HG03159 (cell line): Measurements from ENCODE around the gene CD79B.
"Not testable (repeated sequence)": the region's sequence is repeated elsewhere in the genome, so short reads cannot be mapped to it uniquely, and the experiment has no call there.

ENCODE experiments used
- ATAC-seq: cut with Tn5 transposase; IDR thresholded peaks from one replicate; pipeline ENCODE4 v1.9.1; 2021; ENCODE audit warnings: mild to moderate bottlenecking, moderate library complexity; ENCODE audit not compliant: unreplicated experiment

The CD79B gene

DNA sequence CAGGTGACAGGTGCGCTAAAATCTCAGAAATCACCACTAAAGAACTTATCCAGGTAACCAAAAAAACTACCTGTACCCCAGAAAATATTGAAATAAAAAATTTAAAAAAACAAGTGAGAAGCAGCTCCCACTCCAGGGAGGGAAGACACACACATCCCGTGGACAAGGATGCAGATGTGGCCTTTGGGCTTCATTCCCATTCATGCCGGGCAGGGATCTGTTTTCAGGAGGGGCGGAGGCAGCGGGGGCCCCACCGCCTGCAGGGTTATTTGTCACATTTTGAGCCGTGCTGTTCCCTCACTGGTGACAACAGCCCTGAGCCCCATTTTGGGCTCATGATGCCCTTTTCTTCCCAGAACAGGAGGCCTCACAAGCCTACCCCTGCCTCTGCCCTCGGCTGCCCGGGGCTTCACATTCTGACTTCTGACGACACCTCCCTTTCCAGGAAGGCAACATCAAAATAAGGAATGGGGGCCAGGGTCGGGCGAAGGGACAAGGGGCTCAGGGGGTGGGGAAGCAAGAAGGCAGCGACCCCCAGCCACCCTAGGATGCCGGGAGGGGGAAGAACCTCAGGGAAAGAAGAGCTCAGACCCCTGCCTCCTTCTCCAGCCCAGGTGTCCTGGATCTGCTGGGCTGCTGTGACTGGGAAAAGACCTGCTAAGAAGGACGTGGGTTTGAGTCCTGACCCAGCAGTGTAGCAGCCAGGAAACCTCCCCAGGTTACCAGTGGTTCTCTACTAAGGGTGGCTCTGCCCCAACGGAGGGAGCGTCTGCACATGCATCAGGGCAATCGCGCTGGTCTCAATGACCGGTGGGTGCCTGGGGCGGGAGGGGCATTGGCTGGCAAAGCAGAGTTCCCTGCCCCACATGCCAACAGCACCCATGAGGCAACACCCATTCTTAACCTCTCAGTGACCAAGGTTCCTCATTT, 2.3 kb upstream of the CD79B start:
- no peak for ATAC-seq

DNA sequence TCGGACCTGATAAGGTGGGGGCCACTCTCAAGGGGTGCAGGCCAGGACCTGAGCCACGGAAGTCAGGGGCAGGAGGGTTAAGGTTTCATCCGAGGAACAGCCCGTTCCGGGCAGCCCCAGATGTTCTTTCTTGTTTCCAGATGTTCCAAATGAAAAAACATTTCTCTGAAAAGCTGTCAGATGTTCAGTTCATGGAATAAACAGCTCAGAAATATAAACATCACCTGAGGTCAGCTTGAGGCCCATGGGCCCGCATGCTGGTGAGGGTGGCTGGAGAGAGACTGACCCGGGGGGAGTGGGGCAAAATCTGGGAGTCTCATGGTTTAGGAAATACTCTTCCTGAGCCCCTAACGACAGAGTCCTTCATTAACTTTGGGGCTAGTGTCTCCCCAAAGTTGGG, 1.5 kb upstream of the CD79B start:
- ATAC-seq, result no peak

DNA sequence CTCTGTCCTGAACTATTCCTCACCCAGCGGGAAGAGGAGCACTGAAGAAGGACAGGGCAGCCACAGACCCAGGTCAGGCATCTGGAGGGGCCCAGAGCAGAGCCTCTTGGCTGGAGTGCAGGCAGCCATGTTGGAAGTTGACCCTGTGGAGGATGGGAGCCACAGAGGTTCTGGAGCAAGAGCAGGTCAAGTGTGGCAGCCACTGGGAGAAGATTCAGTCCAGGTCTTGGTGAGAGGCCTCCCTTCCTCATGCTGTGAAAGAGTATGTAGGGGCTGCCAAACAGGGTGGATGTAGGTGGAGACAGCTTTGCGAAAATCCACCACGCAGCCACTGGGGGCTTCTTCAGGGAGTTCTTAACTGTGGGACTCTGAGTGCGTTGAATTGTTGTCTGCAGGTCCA, 590 bp upstream of the CD79B start:
- ATAC-seq, result no peak

DNA sequence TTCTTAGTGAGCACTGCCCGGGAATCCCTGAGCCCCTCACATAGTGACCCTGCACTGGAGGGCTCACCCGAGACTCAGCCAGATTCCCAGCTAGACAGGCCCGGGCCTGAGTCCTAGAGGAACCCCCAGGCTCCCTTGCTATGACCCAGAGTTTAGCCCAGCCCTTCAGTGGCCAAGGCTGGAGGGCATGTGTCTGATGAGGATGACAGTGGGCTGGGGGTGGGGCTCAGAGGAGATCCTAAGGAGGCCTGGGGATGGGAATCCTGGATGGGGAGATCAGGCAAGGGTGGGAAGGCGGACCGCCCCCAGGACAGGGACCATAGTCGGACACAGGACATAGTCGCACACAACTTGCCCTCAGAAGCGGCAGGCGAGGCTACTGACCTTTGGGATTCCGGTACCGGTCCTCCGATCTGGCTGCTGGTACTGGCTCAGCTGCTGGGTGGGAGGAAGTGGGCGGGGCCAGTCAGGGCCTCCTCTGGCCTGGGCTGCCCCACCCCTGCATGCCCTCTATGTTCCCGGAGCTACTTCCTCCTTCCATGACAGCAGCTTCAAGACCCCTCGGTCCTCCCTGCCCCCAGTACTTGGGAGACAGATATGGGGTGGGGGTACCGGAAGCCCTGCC, 1.1 kb downstream of the CD79B start:
- no peak for ATAC-seq

DNA sequence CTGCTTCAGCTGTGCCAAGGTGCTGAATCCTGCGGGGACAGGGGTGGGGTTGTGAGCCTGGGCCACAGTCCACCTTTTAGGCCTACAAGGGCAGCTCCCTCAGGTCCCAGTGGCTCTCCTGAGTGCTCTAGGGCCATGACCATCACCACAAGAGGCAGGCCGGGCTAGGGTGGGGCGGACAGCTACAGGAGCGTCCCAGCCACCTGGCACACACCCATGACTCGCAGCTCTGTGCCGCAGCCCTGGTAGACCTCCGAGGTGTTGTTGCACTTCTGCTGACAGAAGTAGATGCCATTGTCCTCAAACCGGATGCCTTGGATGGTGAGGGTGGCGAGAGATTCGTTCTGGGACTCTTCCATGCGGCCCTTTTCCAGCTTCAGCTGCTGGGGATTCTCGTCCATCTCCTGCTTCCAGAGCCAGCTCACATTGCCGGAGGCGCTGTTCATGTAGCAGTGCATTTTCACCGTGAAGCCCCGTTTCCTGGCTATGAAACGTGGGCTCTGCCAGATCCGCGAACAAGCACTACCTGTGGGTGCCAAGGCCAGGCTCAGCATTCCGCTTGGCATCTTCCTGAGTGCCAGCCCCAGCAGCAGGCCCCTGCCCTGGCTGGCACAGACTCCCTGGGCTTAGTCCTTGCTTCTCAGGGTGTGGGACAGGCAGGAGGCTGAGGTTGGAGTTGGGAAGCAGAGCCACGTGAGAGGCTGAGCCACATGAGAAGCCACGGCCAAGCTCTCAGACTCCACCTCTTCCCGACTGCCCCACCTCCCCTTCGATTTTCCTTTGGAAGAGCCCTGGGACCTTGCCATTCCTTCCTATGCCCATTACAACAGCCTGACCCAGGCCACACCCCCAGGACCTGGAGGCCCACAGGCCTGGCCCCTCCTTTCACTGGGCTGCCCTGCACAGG, 2.0 kb downstream of the CD79B start:
- ATAC-seq, result no peak

DNA sequence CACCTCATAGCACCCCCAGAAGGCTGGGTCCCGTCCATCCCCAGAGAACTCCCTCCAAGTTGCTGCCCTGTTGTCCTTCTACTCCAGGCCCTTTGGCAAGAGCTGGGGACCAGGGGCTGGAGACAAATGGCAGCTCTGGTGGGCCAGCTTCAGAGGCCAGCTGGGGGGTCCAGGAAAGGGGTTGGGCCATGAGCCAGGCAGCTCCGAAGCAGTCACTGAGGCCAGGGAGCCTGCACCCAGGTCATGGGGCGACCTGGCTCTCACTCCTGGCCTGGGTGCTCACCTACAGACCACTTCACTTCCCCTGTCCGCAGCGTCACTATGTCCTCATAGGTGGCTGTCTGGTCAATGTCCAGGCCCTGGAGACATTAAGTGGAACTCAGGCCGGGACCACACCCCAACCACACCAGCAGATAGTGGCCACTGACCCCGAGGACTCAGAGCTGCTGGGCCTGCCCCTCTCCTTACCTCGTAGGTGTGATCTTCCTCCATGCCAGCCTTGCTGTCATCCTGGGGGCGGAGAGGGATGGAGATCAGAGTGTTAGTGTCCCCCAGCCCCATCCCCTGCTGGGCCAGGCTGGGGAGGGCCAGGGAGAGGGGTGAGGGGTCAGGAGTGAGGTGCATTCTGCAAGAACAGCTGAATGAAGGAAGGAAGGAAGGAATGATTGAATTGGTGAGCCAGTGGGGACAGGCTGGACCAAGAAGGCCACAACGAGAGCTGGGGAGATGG, 3.0 kb downstream of the CD79B start:
- ATAC-seq, result no peak

DNA sequence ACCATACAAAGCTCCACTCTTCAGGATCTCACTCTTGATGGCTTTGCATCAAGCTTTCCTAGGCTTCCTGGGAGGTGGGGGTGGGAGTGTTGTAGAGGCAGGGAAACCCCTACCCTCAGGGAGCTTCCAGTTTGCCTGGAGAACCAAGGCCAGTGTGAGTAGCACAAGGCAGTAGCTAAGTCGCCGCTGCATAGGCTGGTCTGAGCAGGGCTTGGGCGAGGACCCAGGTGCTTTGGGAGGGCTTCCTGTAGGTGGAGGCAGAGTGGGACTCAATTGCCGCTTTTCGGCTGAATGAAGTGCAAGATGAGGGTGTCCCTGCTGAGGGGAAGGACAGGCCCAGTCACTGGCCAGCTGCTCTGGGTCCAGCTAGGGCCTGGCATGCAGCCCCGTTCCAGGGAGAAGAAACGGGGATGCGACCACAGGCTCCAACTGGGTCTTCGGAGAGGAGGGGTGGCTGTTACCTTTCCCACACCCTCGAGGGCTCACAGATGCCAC, 3.9 kb downstream of the CD79B start:
- no peak for ATAC-seq

DNA sequence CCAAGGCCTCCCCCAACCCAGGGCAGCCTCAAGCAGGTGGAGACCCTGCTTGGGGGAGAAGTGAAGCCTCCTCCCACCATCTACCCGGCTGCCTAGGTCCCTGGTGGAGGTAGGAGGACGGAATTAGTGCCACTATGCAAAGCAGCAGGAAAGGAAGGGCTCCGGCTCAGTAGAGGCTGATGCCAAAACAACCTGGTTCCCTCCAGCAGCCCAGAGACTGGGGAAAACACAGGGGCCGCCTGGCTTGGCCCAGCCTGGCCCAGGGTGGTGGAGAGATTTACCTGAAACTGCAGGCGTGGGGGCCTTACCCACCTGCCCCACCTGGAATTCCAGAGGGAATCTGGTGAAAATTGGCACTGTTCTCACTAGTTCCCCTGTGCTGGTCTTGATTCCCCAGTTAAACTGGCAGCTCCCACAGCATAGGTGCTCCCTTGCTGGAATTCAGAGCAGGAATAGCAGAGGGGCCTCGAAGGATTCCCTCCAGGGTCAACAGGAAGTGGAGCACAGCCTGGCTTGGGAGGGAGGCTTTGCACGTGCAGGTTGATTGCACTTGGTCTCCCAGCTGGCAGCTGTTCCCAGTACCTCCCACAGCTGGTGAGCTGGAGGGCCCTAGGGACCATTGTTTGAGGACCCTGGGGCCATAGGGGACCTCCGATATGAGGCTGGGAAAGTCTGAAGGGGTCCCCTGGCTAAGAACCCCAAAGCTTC, 4.5 kb downstream of the CD79B start:
- no peak for ATAC-seq

DNA sequence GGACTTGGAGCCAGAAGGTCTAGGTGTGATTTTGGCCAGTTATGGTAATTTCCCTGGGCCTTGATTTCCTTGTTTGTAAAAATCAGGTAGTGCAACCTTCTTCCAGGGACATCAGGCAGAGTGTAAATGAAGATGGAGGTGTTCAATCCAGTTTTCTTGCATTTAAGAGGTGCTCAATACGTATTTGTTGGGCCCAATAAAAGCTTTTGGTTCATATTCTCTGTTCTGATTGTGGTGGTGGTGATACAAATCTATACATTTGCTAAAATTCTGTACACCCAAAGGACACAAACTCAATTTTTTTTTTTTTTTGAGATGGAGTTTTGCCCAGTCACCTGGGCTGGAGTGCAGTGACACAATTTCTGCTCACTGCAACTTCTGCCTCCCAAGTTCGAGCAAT, 6.0 kb downstream of the CD79B start:
- ATAC-seq, result no peak

DNA sequence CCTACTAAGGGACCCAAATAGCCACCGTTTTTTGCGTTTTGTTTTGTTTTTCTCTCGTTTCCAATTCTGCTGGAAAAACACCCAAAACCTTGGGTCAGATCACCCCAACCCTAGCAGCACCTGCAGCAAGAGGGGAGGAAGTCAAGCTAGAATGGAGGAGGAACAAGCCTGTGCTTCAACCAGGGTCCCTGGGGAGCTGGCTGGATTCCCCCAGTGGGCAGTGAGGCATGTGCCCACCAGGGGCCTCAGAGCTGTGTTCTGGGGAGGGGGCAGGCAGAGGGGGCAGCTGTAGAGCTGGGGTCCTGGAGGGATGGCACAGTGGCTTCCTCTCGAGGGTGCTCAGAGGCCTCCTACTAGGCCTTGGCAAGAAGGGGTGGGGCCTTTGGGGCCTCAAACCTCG, 6.5 kb downstream of the CD79B start:
- ATAC-seq, result no peak

DNA sequence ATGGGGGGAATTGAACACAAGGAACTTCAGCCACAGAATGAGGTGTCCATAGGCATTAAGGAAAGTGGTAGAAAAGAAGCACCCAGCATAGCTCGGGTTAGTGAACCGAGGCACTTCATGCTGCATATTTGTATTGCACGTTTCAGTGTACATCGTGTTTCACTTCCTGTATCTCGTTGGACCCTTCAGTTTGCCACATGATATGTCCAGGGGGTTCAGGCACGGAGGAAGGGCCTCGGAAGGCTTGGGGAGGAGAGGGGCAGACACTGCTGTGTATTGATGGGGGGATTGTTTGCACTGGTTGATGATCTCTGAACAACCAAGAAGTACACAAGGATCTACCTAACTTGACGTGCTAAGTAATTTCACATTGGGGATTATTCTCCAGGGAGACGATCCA, 9.7 kb downstream of the CD79B start:
- peak; percentile 60 for ATAC-seq

DNA sequence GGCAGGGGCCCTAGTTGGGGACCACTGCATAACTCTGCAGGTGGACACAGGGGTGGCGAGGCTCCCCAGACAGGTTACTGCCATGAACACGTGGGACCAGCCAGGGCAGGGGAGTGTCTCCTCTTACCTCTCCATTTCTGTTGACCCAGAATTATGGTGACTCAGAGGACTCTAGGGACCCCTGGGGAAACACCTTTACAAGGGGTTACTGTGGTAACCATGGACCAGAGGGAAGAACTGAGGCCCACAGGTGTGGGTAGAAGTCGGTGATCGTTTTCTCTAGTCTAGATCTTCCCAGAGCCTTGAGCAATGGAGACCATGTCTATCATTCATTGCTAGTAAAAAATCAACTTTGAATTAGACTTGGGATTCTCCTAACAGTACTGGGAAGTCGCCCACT, 11.4 kb downstream of the CD79B start:
- ATAC-seq, result not testable (repeated sequence)

DNA sequence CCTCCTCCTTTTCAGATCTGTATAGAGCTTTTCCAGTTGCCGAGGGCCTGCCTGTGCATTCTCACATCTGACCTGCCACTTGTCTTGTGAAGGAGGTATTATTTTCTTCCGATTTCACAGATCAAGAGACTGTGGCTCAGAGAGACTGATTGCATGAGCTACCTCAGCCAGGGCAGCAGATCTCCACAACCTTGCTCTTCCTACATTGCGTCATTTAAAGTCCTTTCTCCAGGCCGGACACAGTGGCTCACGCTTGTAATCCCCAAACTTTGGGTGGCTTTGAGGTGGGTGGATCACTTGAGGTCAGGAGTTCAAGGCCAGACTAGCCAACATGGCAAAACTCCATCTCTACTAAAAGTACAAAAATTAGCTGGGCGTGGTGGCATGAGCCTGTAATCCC, 12.1 kb downstream of the CD79B start:
- ATAC-seq, result not testable (repeated sequence)

DNA sequence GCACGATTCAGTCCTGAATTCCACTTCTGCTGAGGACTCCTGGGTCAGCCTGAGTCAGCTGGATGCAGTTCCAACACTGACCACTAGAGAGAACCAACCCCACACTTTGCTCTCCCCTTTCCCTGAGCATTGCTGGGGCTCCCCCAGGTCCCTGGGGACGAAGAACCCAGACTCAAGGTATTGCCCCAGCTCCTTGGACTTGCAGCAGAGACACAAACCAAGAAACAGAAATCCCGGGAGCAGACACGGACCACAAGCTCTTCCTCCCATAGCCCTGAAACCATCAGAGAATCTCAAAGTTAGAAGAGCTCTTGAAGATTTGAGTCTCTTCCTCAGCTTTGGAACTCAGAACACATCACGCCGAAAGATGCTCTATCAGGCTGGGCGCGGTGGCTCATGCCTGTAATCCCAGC, 12.8 kb downstream of the CD79B start:
- no peak for ATAC-seq

DNA sequence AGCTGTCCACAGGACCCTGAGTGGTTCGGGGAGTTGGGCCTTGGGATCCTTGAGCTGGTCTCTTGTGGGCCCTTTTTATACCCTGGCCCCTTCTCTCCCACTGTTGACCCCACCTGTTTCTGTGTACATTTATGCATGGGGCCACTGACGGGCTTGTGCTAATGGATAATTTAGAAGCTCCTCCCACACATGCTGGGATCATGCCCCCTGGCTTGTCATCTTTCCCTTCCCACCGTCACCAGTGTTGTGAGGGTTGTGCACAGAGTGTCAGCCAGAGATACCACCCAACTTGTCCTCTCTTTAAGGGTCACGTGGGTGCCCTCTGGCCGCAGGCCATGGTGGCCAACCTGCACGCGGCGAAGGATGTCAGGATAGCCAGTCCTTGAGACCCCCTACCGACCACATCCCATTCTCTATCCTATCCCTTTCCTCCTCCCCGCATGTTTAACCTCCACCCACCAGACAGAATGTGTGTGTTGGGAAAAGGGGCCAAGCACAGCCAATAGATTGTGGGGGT, 13.3 kb downstream of the CD79B start, which contains the start of gene GH1:
TSS of gene GH1 (minus strand) at position 51 of the 517 bp plus-strand sequence. CDS start 63 bp downstream, outside the sequence.
- not testable (repeated sequence) for ATAC-seq

DNA sequence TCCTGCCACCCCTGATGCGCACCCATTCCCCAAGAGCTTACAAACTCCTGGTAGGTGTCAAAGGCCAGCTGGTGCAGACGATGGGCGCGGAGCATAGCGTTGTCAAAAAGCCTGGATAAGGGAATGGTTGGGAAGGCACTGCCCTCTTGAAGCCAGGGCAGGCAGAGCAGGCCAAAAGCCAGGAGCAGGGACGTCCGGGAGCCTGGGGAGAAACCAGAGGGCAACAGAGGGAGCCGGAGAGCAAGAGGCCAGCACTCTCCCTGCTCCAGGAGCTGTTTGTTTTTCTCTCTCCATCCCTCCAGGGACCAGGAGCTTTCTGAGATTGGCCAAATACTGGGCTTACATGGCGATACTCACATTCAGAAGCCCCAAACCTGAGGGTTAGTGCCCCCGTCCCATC, 13.8 kb downstream of the CD79B start:
- ATAC-seq, result no peak

DNA sequence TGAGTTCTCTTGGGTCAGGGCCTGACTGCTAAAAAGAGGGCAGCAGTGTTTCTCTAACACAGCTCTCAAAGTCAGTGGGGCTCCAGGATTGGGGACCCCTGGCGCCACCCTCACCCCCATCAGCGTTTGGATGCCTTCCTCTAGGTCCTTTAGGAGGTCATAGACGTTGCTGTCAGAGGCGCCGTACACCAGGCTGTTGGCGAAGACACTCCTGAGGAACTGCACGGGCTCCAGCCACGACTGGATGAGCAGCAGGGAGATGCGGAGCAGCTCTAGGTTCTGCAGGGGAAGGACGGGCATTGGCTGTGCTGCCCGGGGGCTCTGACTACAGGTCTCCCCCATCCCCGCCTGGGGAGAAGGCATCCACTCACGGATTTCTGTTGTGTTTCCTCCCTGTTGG, 14.5 kb downstream of the CD79B start:
- no peak for ATAC-seq

DNA sequence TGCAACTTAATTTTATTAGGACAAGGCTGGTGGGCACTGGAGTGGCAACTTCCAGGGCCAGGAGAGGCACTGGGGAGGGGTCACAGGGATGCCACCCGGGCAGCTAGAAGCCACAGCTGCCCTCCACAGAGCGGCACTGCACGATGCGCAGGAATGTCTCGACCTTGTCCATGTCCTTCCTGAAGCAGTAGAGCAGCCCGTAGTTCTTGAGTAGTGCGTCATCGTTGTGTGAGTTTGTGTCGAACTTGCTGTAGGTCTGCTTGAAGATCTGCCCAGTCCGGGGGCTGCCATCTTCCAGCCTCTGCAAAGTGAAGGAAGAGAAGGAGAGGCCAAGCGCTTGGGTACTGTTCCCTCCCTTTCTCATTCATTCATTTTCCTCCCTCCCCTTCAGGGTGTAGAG, 14.9 kb downstream of the CD79B start:
- ATAC-seq, result not testable (repeated sequence)

DNA sequence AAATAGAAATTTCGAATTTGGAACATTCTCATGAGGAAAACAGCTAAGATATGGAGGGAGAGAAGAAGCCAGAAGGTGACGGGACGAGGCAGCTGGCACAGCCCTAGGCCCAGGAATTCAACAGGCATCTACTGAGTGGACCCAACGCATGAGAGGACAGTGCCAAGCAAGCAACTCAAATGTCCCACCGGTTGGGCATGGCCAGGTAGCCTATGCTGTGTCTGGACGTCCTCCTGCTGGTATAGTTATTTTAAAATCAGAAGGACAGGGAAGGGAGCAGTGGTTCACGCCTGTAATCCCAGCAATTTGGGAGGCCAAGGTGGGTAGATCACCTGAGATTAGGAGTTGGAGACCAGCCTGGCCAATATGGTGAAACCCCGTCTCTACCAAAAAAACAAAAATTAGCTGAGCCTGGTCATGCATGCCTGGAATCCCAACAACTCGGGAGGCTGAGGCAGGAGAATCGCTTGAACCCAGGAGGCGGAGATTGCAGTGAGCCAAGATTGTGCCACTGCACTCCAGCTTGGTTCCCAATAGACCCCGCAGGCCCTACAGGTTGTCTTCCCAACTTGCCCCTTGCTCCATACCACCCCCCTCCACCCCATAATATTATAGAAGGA, 15.5 kb downstream of the CD79B start:
- no peak for ATAC-seq
